Measurements from ENCODE around the gene KIF1A. TPM values are rescaled to one million over a fixed set of nuclear protein-coding genes. Genes with fewer than 3 reads are reported as not detected.

Gene KIF1A
- total RNA-seq, 2 donors from 2014 or later: 28.8 to 30.1 TPM

DNA sequence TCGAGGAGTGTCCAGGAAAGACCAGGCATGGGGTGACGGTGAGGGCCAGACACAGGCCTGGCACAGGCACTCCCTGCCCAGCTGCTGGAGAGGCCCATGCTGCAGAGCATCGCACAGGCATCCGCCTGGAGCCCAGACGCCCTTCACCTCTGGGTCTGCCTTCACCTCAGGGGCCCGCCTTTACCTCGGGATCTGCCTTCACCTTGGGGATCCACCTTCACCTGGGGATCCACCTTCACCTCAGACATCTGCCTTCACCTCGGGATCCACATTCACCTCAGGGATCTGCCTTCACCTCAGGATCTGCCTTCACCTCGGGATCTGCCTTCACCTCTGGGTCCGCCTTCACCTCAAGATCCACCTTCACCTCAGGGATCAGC lies 7.7 kb downstream of the KIF1A start:
- Mint-ChIP-seq H3K36me3 (ENCODE audit: insufficient read depth in 2 of 2) (peaks cover 0 to 2% of the 10 kb centered on the region in 2 donors), H3K4me1 (ENCODE audit: low read depth) (no peaks in the 10 kb centered on the region), H3K9me3 (peaks cover 2 to 3% of the 10 kb centered on the region in 2 donors), H3K27me3 (ENCODE audit: low read depth) (no peaks in the 10 kb centered on the region), H3K4me3 (no peak overlapping the region), H3K27ac (no peak overlapping the region)
- no peak for ATAC-seq (replicated peaks in 1 of 2)
- no peak for DNase-seq

DNA sequence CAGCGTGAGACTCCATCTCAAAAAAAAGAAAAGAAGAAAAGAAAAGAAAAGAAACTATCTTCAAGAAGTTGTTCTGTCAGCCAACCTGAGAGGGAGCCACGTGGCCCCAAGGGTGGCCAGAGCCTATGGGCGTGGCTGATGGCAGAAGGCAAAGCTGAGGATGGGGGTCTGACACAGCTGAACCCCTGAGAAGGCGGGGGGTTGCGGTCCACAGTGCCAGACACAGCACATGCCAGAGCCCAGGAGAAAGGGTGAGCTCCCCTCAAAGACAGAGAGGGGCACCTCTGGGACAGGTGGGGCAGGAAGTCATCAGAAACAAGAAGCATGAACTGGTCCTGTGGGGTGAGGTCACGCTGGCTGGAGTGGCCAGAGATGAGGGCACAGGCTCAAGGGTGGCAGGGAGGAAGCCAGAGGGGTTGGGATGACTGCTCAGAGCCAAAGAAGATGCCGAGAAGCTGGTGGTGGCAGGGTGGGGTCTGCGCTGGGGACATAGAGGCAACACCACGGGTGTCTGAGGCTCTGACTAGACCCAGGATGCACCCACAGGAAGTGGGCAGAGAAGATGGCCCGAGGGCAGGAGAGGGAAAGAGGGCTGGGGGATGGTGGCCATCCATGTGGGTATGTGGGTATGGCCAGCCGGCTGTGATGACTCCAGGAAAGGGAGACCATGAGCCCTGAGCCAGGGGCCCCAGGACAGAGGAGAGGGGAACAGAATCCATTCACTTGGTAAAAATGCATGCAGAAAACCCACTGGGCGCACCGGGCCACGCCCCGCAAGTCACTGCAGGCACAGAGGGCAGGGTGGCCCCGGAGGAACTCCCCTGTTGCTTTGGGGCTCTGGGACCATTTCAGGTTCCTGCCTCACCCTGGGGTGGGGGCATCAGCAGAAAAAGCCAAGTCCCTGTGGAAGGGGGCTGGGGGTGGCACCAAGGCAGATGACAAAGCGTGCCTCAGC lies 8.4 kb downstream of the KIF1A start:
- H3K36me3 Mint-ChIP-seq (ENCODE audit: insufficient read depth in 2 of 2): peaks cover 0 to 2% of the 10 kb centered on the region in 2 donors
- H3K27ac Mint-ChIP-seq: no peak overlapping the region
- no peaks in the 10 kb centered on the region for H3K27me3 Mint-ChIP-seq (ENCODE audit: low read depth)
- ATAC-seq (replicated peaks in 1 of 2): no peak
- H3K4me1 Mint-ChIP-seq (ENCODE audit: low read depth): no peaks in the 10 kb centered on the region
- H3K9me3 Mint-ChIP-seq: peaks cover 2 to 3% of the 10 kb centered on the region in 2 donors
- DNase-seq: no peak
- H3K4me3 Mint-ChIP-seq: no peak overlapping the region

GRCh38 chr2:240810621-240811020 lies 9.4 kb downstream of the KIF1A start:
- ATAC-seq (replicated peaks in 1 of 2) (no peak), DNase-seq (no peak)
- H3K27me3 Mint-ChIP-seq (ENCODE audit: low read depth): no peaks in the 10 kb centered on the region
- H3K9me3 Mint-ChIP-seq: peaks cover 4 to 5% of the 10 kb centered on the region in 2 donors
- H3K36me3 Mint-ChIP-seq (ENCODE audit: insufficient read depth in 2 of 2): peaks cover 0 to 2% of the 10 kb centered on the region in 2 donors
- no peaks in the 10 kb centered on the region for H3K4me1 Mint-ChIP-seq (ENCODE audit: low read depth)
- no peak overlapping the region for H3K27ac Mint-ChIP-seq
- no peak overlapping the region for H3K4me3 Mint-ChIP-seq

- H3K4me1 Mint-ChIP-seq (ENCODE audit: low read depth): no peaks in the 10 kb centered on the region
- peaks cover 0 to 2% of the 10 kb centered on the region in 2 donors for H3K36me3 Mint-ChIP-seq (ENCODE audit: insufficient read depth in 2 of 2)
- ATAC-seq (replicated peaks in 1 of 2) (no peak), DNase-seq (no peak)
- peaks cover 4 to 5% of the 10 kb centered on the region in 2 donors for H3K9me3 Mint-ChIP-seq
- no peak overlapping the region for H3K27ac Mint-ChIP-seq
- H3K4me3 Mint-ChIP-seq: no peak overlapping the region
- no peaks in the 10 kb centered on the region for H3K27me3 Mint-ChIP-seq (ENCODE audit: low read depth)
Measured at GRCh38 chr2:240810199-240810598, 9.8 kb downstream of the KIF1A start.

- no peak for ATAC-seq (replicated peaks in 1 of 2)
- Mint-ChIP-seq H3K27ac (no peak overlapping the region), H3K36me3 (ENCODE audit: insufficient read depth in 2 of 2) (peaks cover 1 to 2% of the 10 kb centered on the region in 2 donors), H3K4me3 (no peak overlapping the region), H3K9me3 (peaks cover 4 to 7% of the 10 kb centered on the region in 2 donors), H3K27me3 (ENCODE audit: low read depth) (peaks cover 5% of the 10 kb centered on the region), H3K4me1 (ENCODE audit: low read depth) (no peaks in the 10 kb centered on the region)
- DNase-seq: no peak
Measured at GRCh38 chr2:240809276-240809675, 10.7 kb downstream of the KIF1A start.

- ATAC-seq (replicated peaks in 1 of 2) (no peak), DNase-seq (no peak)
- Mint-ChIP-seq H3K9me3 (peaks cover 3% of the 10 kb centered on the region in 2 donors), H3K4me1 (ENCODE audit: low read depth) (no peaks in the 10 kb centered on the region), H3K27me3 (ENCODE audit: low read depth) (peaks cover 14% of the 10 kb centered on the region), H3K27ac (no peak overlapping the region), H3K36me3 (ENCODE audit: insufficient read depth in 2 of 2) (peaks cover 1% of the 10 kb centered on the region in 2 donors), H3K4me3 (no peak overlapping the region)
Measured at GRCh38 chr2:240806459-240806858, 13.6 kb downstream of the KIF1A start.

DNA sequence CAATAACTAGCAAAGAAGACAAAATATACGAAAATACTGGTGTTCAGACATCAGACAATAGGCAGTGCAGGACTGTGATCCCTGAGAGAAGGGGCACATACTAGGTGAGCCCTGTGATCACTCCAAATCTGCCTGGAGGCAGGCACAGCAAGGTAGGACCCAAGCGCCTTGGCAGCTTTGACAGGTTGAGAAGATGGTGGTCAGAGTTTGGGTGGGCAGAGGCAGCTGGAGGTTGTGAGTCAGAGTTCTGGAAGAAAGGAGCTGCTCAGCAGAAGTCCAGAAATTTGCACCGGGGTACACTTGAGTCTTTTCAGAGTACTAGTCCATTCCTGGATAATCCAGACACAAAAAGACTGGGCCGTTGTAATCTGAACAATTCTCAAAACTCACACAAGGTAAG lies 14.0 kb downstream of the KIF1A start:
- H3K27ac Mint-ChIP-seq: no peak overlapping the region
- ATAC-seq (replicated peaks in 1 of 2): no peak
- DNase-seq: no peak
- no peak overlapping the region for H3K4me3 Mint-ChIP-seq
- H3K36me3 Mint-ChIP-seq (ENCODE audit: insufficient read depth in 2 of 2): peaks cover 1% of the 10 kb centered on the region in 2 donors
- H3K4me1 Mint-ChIP-seq (ENCODE audit: low read depth): no peaks in the 10 kb centered on the region
- peaks cover 18% of the 10 kb centered on the region for H3K27me3 Mint-ChIP-seq (ENCODE audit: low read depth)
- H3K9me3 Mint-ChIP-seq: peaks cover 3% of the 10 kb centered on the region in 2 donors

DNA sequence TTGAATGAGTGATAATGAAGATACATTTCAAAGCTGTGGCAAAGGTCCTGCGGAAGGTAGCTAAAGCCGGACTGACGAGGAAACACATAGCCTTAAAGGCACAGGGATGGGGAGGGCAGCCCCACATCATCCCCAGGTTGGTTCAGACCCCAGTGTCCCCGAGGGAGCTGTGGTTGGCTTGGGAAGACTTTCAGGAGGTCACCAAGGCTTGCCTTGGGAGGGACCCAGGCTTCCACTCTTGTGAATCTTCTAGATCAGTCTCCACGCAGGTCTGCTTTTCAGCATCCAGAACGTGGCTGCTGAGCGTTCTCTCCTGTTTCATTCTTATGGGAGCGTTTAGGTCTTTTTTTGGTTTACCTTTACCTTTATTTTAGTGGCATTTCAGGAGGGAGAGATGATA lies 16.8 kb downstream of the KIF1A start:
- H3K4me1 Mint-ChIP-seq (ENCODE audit: low read depth): no peaks in the 10 kb centered on the region
- ATAC-seq (replicated peaks in 1 of 2) (no peak), DNase-seq (no peak)
- peaks cover 1% of the 10 kb centered on the region in 2 donors for H3K36me3 Mint-ChIP-seq (ENCODE audit: insufficient read depth in 2 of 2)
- peaks cover 33% of the 10 kb centered on the region for H3K27me3 Mint-ChIP-seq (ENCODE audit: low read depth)
- peaks cover 3% of the 10 kb centered on the region in 2 donors for H3K9me3 Mint-ChIP-seq
- H3K4me3 Mint-ChIP-seq: no peak overlapping the region
- no peak overlapping the region for H3K27ac Mint-ChIP-seq

GRCh38 chr2:240799033-240799820 lies 20.8 kb downstream of the KIF1A start:
- no peak overlapping the region for H3K27ac Mint-ChIP-seq
- H3K9me3 Mint-ChIP-seq: no peaks in the 10 kb centered on the region
- H3K27me3 Mint-ChIP-seq (ENCODE audit: low read depth): peaks cover 35% of the 10 kb centered on the region
- no peaks in the 10 kb centered on the region for H3K4me1 Mint-ChIP-seq (ENCODE audit: low read depth)
- H3K36me3 Mint-ChIP-seq (ENCODE audit: insufficient read depth in 2 of 2): peaks cover 0 to 1% of the 10 kb centered on the region in 2 donors
- H3K4me3 Mint-ChIP-seq: no peak overlapping the region
- ATAC-seq (replicated peaks in 1 of 2) (no peak), DNase-seq (no peak)

- no peak for DNase-seq
- no peak overlapping the region for H3K27ac Mint-ChIP-seq
- peaks cover 0 to 1% of the 10 kb centered on the region in 2 donors for H3K36me3 Mint-ChIP-seq (ENCODE audit: insufficient read depth in 2 of 2)
- peaks cover 30% of the 10 kb centered on the region for H3K27me3 Mint-ChIP-seq (ENCODE audit: low read depth)
- no peaks in the 10 kb centered on the region for H3K4me1 Mint-ChIP-seq (ENCODE audit: low read depth)
- no peak for ATAC-seq (replicated peaks in 1 of 2)
- H3K4me3 Mint-ChIP-seq: no peak overlapping the region
- H3K9me3 Mint-ChIP-seq: no peaks in the 10 kb centered on the region
Measured at GRCh38 chr2:240798327-240798905, 21.6 kb downstream of the KIF1A start.

DNA sequence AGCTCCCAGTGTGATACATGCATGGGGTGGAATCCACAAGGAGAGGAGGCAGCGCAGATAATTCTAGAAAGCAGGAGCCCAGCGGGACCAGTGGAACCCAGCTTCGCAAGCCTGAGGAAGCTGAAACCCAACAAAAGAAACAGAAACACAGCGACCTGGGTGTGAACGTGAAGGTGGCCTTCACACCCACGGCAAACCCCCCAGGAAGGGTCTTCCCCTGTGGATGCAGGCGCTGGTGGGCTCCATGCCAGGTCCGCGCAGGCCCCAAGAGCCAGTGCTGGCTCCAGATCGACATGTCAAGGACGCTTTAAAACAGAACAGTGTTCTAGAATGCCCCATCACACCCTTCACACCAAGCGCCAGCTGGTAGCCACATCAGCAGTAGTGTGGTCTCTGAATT lies 22.1 kb downstream of the KIF1A start:
- no peak overlapping the region for H3K4me3 Mint-ChIP-seq
- H3K9me3 Mint-ChIP-seq: no peaks in the 10 kb centered on the region
- H3K27me3 Mint-ChIP-seq (ENCODE audit: low read depth): peaks cover 26% of the 10 kb centered on the region
- H3K36me3 Mint-ChIP-seq (ENCODE audit: insufficient read depth in 2 of 2): no peaks in the 10 kb centered on the region
- H3K27ac Mint-ChIP-seq: no peak overlapping the region
- no peak for DNase-seq
- no peaks in the 10 kb centered on the region for H3K4me1 Mint-ChIP-seq (ENCODE audit: low read depth)
- ATAC-seq (replicated peaks in 1 of 2): no peak

DNA sequence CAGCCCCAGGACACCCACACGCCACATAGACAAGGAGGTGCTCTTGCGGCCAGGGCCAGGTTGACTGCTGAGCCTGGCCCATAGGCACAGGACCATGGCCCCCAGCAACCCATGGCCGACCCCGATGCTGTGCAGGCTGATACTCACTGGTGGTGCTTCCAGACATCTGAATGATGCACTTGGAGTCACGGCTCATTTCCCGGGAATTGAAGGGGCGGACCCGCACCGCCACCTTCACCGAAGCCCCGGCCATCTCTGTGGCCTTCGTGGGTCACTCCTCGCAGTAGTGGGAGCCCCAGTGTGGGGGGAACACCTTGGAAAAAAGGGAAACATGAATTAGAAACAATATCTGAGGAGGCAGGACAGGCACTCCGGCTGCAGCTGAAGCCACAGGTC lies 22.5 kb downstream of the KIF1A start:
- no peak for DNase-seq
- no peak overlapping the region for H3K27ac Mint-ChIP-seq
- H3K27me3 Mint-ChIP-seq (ENCODE audit: low read depth): peaks cover 26% of the 10 kb centered on the region
- no peaks in the 10 kb centered on the region for H3K4me1 Mint-ChIP-seq (ENCODE audit: low read depth)
- no peaks in the 10 kb centered on the region for H3K36me3 Mint-ChIP-seq (ENCODE audit: insufficient read depth in 2 of 2)
- no peak for ATAC-seq (replicated peaks in 1 of 2)
- no peaks in the 10 kb centered on the region for H3K9me3 Mint-ChIP-seq
- no peak overlapping the region for H3K4me3 Mint-ChIP-seq

All from activated T-cell treated with anti-CD3 and anti-CD28 coated beads, Interleukin-2, amount 50 U/mL, for 72 hours (primary cell).